Heart right ventricle (tissue), 16 donors: ENCODE measurements around the gene FFAR3. TPM values are rescaled to one million over a fixed set of nuclear protein-coding genes. Genes with fewer than 3 reads are reported as not detected.

Experiments
- ATAC-seq, 8 donors: fragments of 200-7000 bp; cut with Tn5 transposase; one replicate each; pipeline ENCODE4 v1.9.1; 2020; ENCODE audit warnings: mild to moderate bottlenecking in 8 of 8, moderate library complexity in 8 of 8, moderate number of reproducible peaks in 1 of 8
- DNase-seq, 2 donors: peaks; one replicate each; pipeline ENCODE4 v3.0.0-alpha.2; 2020
- H3K27ac ChIP-seq, 10 donors: fragments of 200-600 bp; sonication (generic) in 2 of 10; one replicate each; pipeline versions ENCODE4 v1.5.0 to v1.8.0; 2020 to 2022; ENCODE audit warnings: mild to moderate bottlenecking in 3 of 10
- H3K27me3 ChIP-seq, 7 donors: fragments of 200-600 bp; one replicate each; pipeline ENCODE4 v1.8.0; 2021 to 2022; ENCODE audit warnings: mild to moderate bottlenecking in 2 of 7
- H3K36me3 ChIP-seq, 9 donors: fragments of 200-600 bp; sonication (generic) in 1 of 9; one replicate each; pipeline versions ENCODE4 v1.5.0 to v1.8.0; 2020 to 2022; ENCODE audit warnings: mild to moderate bottlenecking in 2 of 9
- H3K4me1 ChIP-seq, 9 donors: fragments of 200-600 bp; sonication (generic) in 1 of 9; one replicate each; pipeline versions ENCODE4 v1.5.0 to v1.8.0; 2020 to 2022; ENCODE audit warnings: mild to moderate bottlenecking in 4 of 9
- H3K4me3 ChIP-seq, 10 donors: fragments of 200-600 bp; sonication (generic) in 2 of 10; one replicate each; pipeline versions ENCODE4 v1.5.0 to v1.8.0; 2020 to 2022; ENCODE audit warnings: mild to moderate bottlenecking in 7 of 10, moderate library complexity in 2 of 10
- H3K9me3 ChIP-seq, 11 donors: fragments of 200-600 bp in 10 of 11; sonication (generic) in 2 of 11; one replicate each; pipeline versions ENCODE4 v1.5.0 to v1.8.0; 2013 to 2022; ENCODE audit warnings: mild to moderate bottlenecking in 2 of 11, control low read depth in 1 of 11, moderate library complexity in 1 of 11
- WGBS, 2 donors: extraction: QIAGEN DNeasy Blood & Tissue Kit; methylation state at CpG; one replicate each; pipeline ENCODE4 v1.1.7; 2013; ENCODE audit warnings: inconsistent platforms in 1 of 2; 5-methylcytosine and 5-hydroxymethylcytosine counted together
- intact Hi-C, 10 donors: fragments of 100-400 bp; cut with DNase I; formaldehyde crosslinking; loops; one replicate each; pipeline versions ENCODE4 v1.11.1 to v1.14.2; 2022
- polyA plus RNA-seq, 2 donors: library from polyadenylated mRNA; stranded (reverse); fragments of 200-250 nt; gene quantifications; one replicate each; pipeline ENCODE4 v1.2.3, GENCODE V29; 2013
- total RNA-seq, 10 donors: library from RNA; stranded (reverse); fragmentation: NEBNext Ultra II Directional in 3 of 10; extraction: Animal tissue kit (Norgen Biotek cat#: 25700) in 3 of 10; gene quantifications; one replicate each; pipeline versions ENCODE4 v1.2.1 to v1.2.4, GENCODE V29; 2021 to 2023
- TF ChIP-seq, protein P1 (sequence below), 9 donors: fragments of 200-600 bp; sonication (generic) in 2 of 9; IDR thresholded peaks; one replicate each; pipeline versions ENCODE4 v1.5.0 to v1.8.0; 2021 to 2022; ENCODE audit warnings: antibody characterized with exemption in 9 of 9, mild to moderate bottlenecking in 5 of 9, moderate library complexity in 1 of 9
- donor health status: Arrhythmogenic right ventricular cardiomyopathy.
- donor health status: ischemic (EF 13 %, LVEDD 7.1; RV severe dilation, severe dysfunction).
- donor health status: healthy with polysubstance abuse.
- donor health status: DM: no; HTN: yes; CAD: no.
- donor health status: DM: no; HTN: no; CAD: no.
- donor health status: ischemic (EF 25% LVEDD 6.9; RV normal size, moderate dysfunction).
- donor health status: ischemic (EF 25% LVEDD 5.7; RV mildly dilated, moderate dysfunction).
- donor health status: healthy.
- donor health status: DM: yes; HTN: yes; CAD: no.
- donor health status: Ischemic cardiomyopathy.
- donor health status: ischemic (EF 35%, LVEDD 5.7; RV mildly dilated, moderate dysfunction).
- donor health status: nonischemic (EF 11% LVEDD 7.7; RV severe dilation, severe dysfunction).
- donor health status: DM: yes; HTN: yes; CAD: no.
- donor health status: PGD.
- donor health status: ischemic (EF 29% LVEDD 5.4; RV normal size, mild dysfunction).
- donor health status: nonischemic (EF 23%, LVEDD 6.1; RV moderate dilation, normal function).

The FFAR3 gene
- total and polyA plus RNA-seq, 12 donors: 0.09 to 0.49 (median 0.40) TPM; not detected in 9

DNA sequence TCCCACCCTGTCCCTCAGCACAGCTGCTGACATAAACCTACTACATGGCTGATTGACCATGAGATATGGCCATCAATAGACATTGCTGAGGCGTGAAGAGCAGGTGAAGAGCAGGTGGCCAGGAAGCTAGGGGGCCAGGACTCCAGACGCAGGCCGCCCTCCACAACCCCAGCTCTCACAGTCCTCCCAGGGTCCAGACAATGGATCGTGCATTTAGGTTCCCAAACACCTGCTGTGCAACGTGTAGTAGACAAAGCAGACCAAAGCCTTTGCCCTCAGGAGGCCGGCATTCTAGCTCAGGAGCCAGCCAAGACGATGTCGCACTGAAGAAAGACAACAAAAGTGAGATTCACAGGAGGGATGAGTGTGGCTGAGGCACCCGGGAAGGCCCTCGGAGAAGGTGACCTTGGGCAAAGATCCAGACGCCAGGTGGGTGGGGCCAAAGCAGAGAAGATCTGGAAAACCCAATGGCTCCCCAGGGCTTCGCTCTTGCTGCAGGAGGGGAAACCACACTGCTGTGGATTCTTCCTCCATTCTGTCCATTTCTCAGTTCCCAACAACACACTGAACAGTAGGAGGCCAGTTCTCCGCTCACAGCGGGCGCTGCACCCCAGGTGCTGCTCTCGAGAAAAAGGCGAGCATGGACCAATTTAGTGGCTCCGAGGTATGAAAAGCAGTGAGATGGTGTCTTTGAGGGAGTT, 9.2 kb upstream of the FFAR3 start:
- 79 to 81% methylated on average over 18 of the region's 18 CpGs for WGBS, 2 donors
- DNase-seq (no peak), ATAC-seq (no peak)
- H3K4me3 ChIP-seq: no peak overlapping the region
- H3K9me3 ChIP-seq: no peaks in the 10 kb centered on the region
- peaks cover 0 to 38% (median 0%) of the 10 kb centered on the region in 9 donors for H3K4me1 ChIP-seq
- no peak overlapping the region for H3K27ac ChIP-seq
- peaks cover 0 to 41% (median 18%) of the 10 kb centered on the region in 7 donors for H3K27me3 ChIP-seq
- intact Hi-C loops: no loop called here
- TF ChIP-seq, protein P1, sequence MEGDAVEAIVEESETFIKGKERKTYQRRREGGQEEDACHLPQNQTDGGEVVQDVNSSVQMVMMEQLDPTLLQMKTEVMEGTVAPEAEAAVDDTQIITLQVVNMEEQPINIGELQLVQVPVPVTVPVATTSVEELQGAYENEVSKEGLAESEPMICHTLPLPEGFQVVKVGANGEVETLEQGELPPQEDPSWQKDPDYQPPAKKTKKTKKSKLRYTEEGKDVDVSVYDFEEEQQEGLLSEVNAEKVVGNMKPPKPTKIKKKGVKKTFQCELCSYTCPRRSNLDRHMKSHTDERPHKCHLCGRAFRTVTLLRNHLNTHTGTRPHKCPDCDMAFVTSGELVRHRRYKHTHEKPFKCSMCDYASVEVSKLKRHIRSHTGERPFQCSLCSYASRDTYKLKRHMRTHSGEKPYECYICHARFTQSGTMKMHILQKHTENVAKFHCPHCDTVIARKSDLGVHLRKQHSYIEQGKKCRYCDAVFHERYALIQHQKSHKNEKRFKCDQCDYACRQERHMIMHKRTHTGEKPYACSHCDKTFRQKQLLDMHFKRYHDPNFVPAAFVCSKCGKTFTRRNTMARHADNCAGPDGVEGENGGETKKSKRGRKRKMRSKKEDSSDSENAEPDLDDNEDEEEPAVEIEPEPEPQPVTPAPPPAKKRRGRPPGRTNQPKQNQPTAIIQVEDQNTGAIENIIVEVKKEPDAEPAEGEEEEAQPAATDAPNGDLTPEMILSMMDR (IDR thresholded peaks at IDR 0.05): no peak
- no peaks in the 10 kb centered on the region for H3K36me3 ChIP-seq

DNA sequence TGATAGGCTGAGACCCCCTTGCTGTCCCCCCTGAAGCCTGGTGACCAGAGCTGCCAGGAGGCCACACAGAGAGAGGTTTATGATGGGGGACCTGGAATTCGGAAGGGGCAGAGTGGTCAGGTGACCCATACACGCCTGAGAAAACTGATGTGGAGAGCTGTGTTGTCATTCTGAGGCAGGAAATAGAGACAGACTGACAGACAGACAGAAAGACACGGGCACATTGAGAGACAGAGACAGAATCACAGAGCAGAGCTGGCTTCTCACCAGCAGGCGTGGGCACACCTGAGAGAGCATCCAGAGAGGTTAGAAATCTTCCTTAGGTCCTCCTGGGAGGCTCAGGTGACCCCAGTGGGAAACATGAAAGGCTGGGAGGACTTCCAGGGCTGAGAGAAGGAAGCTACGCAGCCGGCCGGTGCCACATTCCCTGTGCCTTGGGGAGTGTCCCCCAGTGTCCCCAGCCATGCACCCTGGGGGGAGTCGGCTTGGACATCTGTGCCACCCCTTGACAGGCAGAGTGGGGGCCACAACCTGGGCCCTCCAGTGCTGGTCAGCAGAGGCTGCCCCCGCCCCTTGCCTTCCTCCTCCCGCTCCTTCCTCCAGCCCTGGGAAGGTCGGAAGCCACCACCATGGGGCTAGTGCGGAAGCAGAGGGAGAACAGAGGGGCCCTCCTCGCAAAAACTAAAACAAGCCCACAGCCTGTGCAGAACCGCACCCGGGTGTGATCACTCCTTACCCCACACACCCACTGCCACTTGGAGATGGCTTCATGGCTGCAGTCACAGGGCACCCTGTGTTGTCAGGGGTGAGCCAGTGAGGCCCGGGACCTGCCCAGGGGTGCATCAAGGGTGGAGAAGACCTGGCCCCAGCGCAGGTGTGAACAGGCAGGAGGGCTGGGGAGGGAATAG, 8.4 kb upstream of the FFAR3 start:
- 80 to 83% methylated on average over 17 of the region's 17 CpGs for WGBS, 2 donors
- H3K27me3 ChIP-seq: peaks cover 0 to 33% (median 18%) of the 10 kb centered on the region in 7 donors
- DNase-seq: no peak

DNA sequence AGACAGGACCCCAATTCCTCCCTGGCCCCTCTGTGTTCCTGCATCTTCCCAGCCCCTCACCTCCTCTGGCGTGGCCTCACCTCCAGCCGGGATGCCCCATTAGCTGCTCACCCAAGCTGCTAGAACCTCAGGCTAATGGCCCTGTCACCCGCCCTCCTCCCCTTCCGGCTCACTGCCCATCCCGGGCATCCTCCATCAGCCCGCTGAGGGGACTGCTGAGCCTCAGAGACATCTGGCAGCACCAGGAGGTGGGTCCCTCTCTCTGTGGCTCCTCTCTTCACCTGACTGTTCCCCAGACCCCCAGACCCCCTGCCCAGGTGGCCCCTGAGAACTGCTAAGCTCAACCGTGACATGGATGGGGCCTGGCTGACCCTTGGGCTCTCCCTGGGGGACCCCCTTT, 7.7 kb upstream of the FFAR3 start:
- H3K9me3 ChIP-seq: no peaks in the 10 kb centered on the region
- peaks cover 0 to 38% (median 0%) of the 10 kb centered on the region in 9 donors for H3K4me1 ChIP-seq
- peaks cover 0 to 28% (median 18%) of the 10 kb centered on the region in 7 donors for H3K27me3 ChIP-seq
- no peaks in the 10 kb centered on the region for H3K36me3 ChIP-seq
- 89 to 94% methylated on average over 7 of the region's 7 CpGs for WGBS, 2 donors
- no peak overlapping the region for H3K27ac ChIP-seq
- TF ChIP-seq, protein P1 (IDR thresholded peaks at IDR 0.05): no peak
- ATAC-seq (no peak), DNase-seq (no peak)
- no peak overlapping the region for H3K4me3 ChIP-seq
- intact Hi-C loops: loop anchor here in 3 of 10 donors (5.0 to 10.0 kb wide), 4 partner anchors 117 to 144 kb away; partner anchors contain the start of gene KRTDAP (in 2 of the 3)

More for the DNA sequence above, 8.4 kb upstream of the FFAR3 start:
- Histone ChIP-seq H3K27ac (no peak overlapping the region), H3K4me1 (peaks cover 0 to 38% (median 0%) of the 10 kb centered on the region in 9 donors), H3K9me3 (no peaks in the 10 kb centered on the region), H3K36me3 (no peaks in the 10 kb centered on the region), H3K4me3 (no peak overlapping the region)
- intact Hi-C loops: loop anchor here in 3 of 10 donors (5.0 to 10.0 kb wide), 4 partner anchors 117 to 145 kb away; partner anchors contain the start of gene KRTDAP (in 2 of the 3)
- no peak for ATAC-seq
- TF ChIP-seq, protein P1 (IDR thresholded peaks at IDR 0.05): no peak
